ENCODE measurements around the gene CCDC187. TPM values are rescaled to one million over a fixed set of nuclear protein-coding genes. Genes with fewer than 3 reads are reported as not detected.

Gene CCDC187
- total RNA-seq, 6 experiments from 2014 or later, result 0.09 to 0.80 (median 0.62) TPM; not detected in 3

DNA sequence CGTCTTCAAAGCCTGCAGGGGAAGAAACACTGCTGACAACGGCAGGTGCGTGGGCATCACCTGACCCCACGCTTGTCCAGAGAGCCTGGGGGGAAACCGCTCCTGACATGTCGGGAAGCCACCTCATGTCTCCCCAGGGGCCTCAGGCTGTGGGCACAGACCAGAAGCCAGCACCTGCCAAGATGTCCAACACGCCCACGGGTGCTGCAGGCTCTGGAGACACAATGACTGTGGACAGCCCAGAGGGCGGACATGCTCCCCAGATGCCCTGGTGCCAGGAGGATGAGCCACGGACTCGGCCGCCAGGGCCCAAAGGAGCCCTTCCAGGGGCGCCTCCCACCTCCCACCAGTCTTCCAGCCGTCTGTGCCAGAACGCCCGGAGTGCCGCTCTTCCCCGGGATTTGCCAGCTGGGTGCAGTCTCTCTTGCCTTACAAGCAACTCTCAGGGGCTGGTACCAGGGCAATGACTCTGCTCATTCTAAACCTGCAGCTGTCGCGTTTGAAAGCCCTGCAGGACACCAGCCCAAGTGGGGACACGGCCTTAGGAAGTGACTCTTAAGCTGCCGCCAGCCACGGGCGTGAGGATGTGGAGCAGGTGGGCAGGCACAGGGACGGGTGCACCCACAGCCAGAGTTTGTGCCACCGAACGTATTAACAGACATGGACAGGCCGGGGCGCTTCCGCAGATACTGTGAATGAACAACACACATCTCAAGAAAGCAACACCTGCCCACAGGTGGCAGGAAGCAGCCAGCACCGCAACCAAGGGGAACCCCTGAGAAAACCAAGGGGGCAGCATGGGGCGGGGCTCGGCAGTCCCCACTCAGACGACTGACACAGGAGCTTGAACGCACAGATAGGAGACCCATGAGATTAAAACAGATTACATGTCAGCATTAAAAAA is 92.2 kb downstream of the CCDC187 start:
- Histone ChIP-seq H3K36me3 (peaks cover 0 to 13% (median 2%) of the 10 kb centered on the region in 4 donors), H3K9me3 (no peaks in the 10 kb centered on the region), H3K27ac (no peak overlapping the region), H3K27me3 (no peaks in the 10 kb centered on the region), H3K4me1 (peaks cover 0 to 8% (median 0%) of the 10 kb centered on the region in 4 donors), H3K4me3 (no peak overlapping the region)
- TF ChIP-seq, protein P1, sequence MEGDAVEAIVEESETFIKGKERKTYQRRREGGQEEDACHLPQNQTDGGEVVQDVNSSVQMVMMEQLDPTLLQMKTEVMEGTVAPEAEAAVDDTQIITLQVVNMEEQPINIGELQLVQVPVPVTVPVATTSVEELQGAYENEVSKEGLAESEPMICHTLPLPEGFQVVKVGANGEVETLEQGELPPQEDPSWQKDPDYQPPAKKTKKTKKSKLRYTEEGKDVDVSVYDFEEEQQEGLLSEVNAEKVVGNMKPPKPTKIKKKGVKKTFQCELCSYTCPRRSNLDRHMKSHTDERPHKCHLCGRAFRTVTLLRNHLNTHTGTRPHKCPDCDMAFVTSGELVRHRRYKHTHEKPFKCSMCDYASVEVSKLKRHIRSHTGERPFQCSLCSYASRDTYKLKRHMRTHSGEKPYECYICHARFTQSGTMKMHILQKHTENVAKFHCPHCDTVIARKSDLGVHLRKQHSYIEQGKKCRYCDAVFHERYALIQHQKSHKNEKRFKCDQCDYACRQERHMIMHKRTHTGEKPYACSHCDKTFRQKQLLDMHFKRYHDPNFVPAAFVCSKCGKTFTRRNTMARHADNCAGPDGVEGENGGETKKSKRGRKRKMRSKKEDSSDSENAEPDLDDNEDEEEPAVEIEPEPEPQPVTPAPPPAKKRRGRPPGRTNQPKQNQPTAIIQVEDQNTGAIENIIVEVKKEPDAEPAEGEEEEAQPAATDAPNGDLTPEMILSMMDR (IDR thresholded peaks at IDR 0.05), result no peak
- TF ChIP-seq POLR2A (IDR thresholded peaks at IDR 0.05), result no peak
- DNase-seq (no peak), ATAC-seq (no peak)
- 87% methylated on average over 18 of the region's 35 CpGs for WGBS (ENCODE audit: insufficient coverage, low coverage, low lambda C conversion rate, missing lambda C conversion rate)
- intact Hi-C loops (cut with DNase I), result no loop called here

DNA sequence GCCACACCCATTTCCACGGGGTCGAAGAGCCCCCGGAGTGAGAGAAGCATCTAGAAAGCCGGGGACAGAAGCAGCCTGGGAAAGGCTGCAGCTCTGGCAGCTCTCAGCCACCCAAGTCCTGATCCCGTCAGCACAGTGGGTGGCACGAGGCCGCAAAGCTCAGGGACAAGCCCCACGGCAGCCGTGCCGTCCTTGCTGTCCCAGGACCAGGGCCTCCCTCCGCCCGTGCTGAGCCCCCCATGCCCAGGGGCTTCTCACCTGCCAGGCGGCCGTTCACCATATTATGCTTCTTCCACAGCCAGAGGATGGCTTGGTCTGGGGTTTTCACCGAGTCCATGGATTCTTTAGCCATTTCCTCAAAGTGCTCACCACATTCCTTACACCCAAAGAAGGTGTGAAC is 92.9 kb downstream of the CCDC187 start:
- Histone ChIP-seq H3K27ac (no peak overlapping the region), H3K4me3 (no peak overlapping the region), H3K36me3 (peaks cover 0 to 13% (median 2%) of the 10 kb centered on the region in 4 donors), H3K27me3 (no peaks in the 10 kb centered on the region), H3K4me1 (peaks cover 0 to 15% (median 0%) of the 10 kb centered on the region in 4 donors), H3K9me3 (no peaks in the 10 kb centered on the region)
- intact Hi-C loops (cut with DNase I), result no loop called here
- DNase-seq (no peak), ATAC-seq (no peak)
- 80% methylated on average over 2 of the region's 15 CpGs for WGBS (ENCODE audit: insufficient coverage, low coverage, low lambda C conversion rate, missing lambda C conversion rate)
- TF ChIP-seq, protein P1 (IDR thresholded peaks at IDR 0.05), result no peak
- TF ChIP-seq POLR2A (IDR thresholded peaks at IDR 0.05), result no peak

DNA sequence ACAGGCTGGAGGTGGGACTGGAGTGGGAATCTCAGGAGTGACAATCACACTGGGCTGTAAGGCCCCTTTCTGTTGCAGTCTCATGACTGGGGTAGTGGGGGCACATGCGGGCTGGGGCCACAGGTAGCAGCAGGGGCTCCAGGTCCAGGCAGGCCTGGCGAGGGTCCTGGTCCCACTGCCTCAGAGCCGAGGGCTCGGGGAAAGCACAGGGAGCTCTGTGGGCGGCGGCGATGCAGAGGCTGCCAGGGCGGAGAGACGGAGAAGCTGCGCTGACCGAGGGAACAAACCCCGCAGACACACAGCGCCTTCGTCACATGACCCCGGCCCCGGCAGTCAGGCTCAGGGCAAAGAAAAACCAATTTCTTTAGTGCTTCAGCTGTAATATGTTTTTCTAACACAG is 93.6 kb downstream of the CCDC187 start:
- Histone ChIP-seq H3K27me3 (no peaks in the 10 kb centered on the region), H3K4me3 (no peak overlapping the region), H3K27ac (no peak overlapping the region), H3K36me3 (peaks cover 0 to 13% (median 2%) of the 10 kb centered on the region in 4 donors), H3K9me3 (no peaks in the 10 kb centered on the region), H3K4me1 (peaks cover 0 to 20% (median 0%) of the 10 kb centered on the region in 4 donors)
- intact Hi-C loops (cut with DNase I), result no loop called here
- no peak for DNase-seq
- ATAC-seq, result no peak
- no peak for TF ChIP-seq POLR2A (IDR thresholded peaks at IDR 0.05)
- TF ChIP-seq, protein P1 (IDR thresholded peaks at IDR 0.05), result no peak
- WGBS (ENCODE audit: insufficient coverage, low coverage, low lambda C conversion rate, missing lambda C conversion rate), result 100% methylated on average over 2 of the region's 16 CpGs

DNA sequence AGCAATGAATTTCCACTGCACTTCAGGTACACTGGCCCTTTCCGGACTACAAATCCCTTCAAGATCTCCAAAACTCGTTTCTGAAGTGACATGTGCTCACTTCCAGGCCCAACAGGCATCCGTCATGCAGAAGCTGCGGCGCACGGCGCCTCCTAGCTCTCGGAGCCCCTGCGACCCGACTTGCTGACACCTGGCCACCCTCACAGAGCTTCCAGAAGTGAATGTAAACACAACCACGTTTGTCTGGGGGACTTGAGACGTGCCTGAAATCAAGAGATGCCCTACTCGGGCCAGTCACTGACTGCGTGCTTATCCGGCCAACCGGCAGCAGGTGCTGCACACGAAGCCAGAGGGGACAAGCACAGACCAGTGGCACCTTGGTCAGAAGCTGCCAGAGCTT is 94.1 kb downstream of the CCDC187 start:
- intact Hi-C loops (cut with DNase I), result no loop called here
- H3K9me3 ChIP-seq, result no peaks in the 10 kb centered on the region
- peaks cover 0 to under 1% of the 10 kb centered on the region in 2 donors for H3K27me3 ChIP-seq
- TF ChIP-seq, protein P1 (IDR thresholded peaks at IDR 0.05), result no peak
- DNase-seq, result no peak
- 67% methylated on average over 1 of the region's 17 CpGs for WGBS (ENCODE audit: insufficient coverage, low coverage, low lambda C conversion rate, missing lambda C conversion rate)
- no peak for ATAC-seq
- H3K36me3 ChIP-seq, result peaks cover 0 to 9% (median 2%) of the 10 kb centered on the region in 4 donors
- no peak overlapping the region for H3K4me3 ChIP-seq
- H3K4me1 ChIP-seq, result peaks cover 0 to 24% (median 0%) of the 10 kb centered on the region in 4 donors
- no peak overlapping the region for H3K27ac ChIP-seq

Data from right lobe of liver (tissue), 6 donors.